Measurements from ENCODE around the gene CAMK2N2. TPM values are rescaled to one million over a fixed set of nuclear protein-coding genes. Genes with fewer than 3 reads are reported as not detected.

CAMK2N2 gene
- total RNA-seq, 1 experiment from 2014 or later: 0.66 TPM

GRCh38 chr3:184237807-184238206 lies 23.5 kb downstream of the CAMK2N2 start:
- no peaks in the 10 kb centered on the region for H3K27me3 ChIP-seq (replicated peaks; ENCODE audit: control insufficient read depth, insufficient read depth, low read length)
- BruUV-seq (replicated peaks): no TSS peak
- H3K36me3 ChIP-seq (ENCODE audit: control insufficient read depth, insufficient read depth, low read length): no peaks in the 10 kb centered on the region
- no peak for DNase-seq
- H3K27ac Mint-ChIP-seq (ENCODE audit: unreplicated experiment): no peak overlapping the region
- H3K9me3 ChIP-seq: no peaks in the 10 kb centered on the region
- peaks cover 10% of the 10 kb centered on the region for H3K36me3 Mint-ChIP-seq (ENCODE audit: insufficient read depth, unreplicated experiment)
- no peak for TF ChIP-seq CTCF (IDR thresholded peaks at IDR 0.05; ENCODE audit: insufficient read depth in 1 of 2, low read depth in 1 of 2, low read length in 1 of 2, severe bottlenecking in 1 of 2, unreplicated experiment in 1 of 2)
- ChIA-PET POLR2A (no interaction called here), CTCF (interaction anchor here (0.9 kb wide), 1 partner anchor 11 kb away, joined by 3 read pairs; no protein-coding TSS in a partner anchor)
- H3K4me3 ChIP-seq (ENCODE audit: low read depth, low read length): no peak overlapping the region
- H3K4me3 Mint-ChIP-seq (ENCODE audit: unreplicated experiment): no peak overlapping the region
- intact Hi-C loops (cut with micrococcal nuclease; ENCODE audit: unreplicated experiment): no loop called here
- no peaks in the 10 kb centered on the region for H3K9me3 Mint-ChIP-seq (ENCODE audit: unreplicated experiment)
- peaks cover 3% of the 10 kb centered on the region for H3K27me3 Mint-ChIP-seq (ENCODE audit: insufficient read depth, unreplicated experiment)
- no peaks in the 10 kb centered on the region for H3K4me1 Mint-ChIP-seq (ENCODE audit: low read depth, unreplicated experiment)
- no peaks in the 10 kb centered on the region for H3K4me1 ChIP-seq

- Mint-ChIP-seq H3K36me3 (ENCODE audit: insufficient read depth, unreplicated experiment) (peaks cover 10% of the 10 kb centered on the region), H3K9me3 (ENCODE audit: unreplicated experiment) (no peaks in the 10 kb centered on the region), H3K4me1 (ENCODE audit: low read depth, unreplicated experiment) (no peaks in the 10 kb centered on the region), H3K27me3 (ENCODE audit: insufficient read depth, unreplicated experiment) (peaks cover 7% of the 10 kb centered on the region), H3K4me3 (ENCODE audit: unreplicated experiment) (no peak overlapping the region), H3K27ac (ENCODE audit: unreplicated experiment) (no peak overlapping the region)
- H3K4me3 ChIP-seq (ENCODE audit: low read depth, low read length): no peak overlapping the region
- ChIA-PET CTCF (interaction anchor here (0.9 kb wide), 1 partner anchor 10 kb away, joined by 3 read pairs; no protein-coding TSS in a partner anchor), POLR2A (no interaction called here)
- no peaks in the 10 kb centered on the region for H3K4me1 ChIP-seq
- no peak for TF ChIP-seq CTCF (IDR thresholded peaks at IDR 0.05; ENCODE audit: insufficient read depth in 1 of 2, low read depth in 1 of 2, low read length in 1 of 2, severe bottlenecking in 1 of 2, unreplicated experiment in 1 of 2)
- intact Hi-C loops (cut with micrococcal nuclease; ENCODE audit: unreplicated experiment): no loop called here
- H3K27me3 ChIP-seq (replicated peaks; ENCODE audit: control insufficient read depth, insufficient read depth, low read length): no peaks in the 10 kb centered on the region
- H3K36me3 ChIP-seq (ENCODE audit: control insufficient read depth, insufficient read depth, low read length): no peaks in the 10 kb centered on the region
- no TSS peak for BruUV-seq (replicated peaks)
- DNase-seq: no peak
- no peaks in the 10 kb centered on the region for H3K9me3 ChIP-seq
Observed at GRCh38 chr3:184237211-184237610, 24.1 kb downstream of the CAMK2N2 start.

GRCh38 chr3:184236636-184237035 lies 24.7 kb downstream of the CAMK2N2 start:
- peaks cover 10% of the 10 kb centered on the region for H3K36me3 Mint-ChIP-seq (ENCODE audit: insufficient read depth, unreplicated experiment)
- Histone ChIP-seq H3K27me3 (replicated peaks; ENCODE audit: control insufficient read depth, insufficient read depth, low read length) (no peaks in the 10 kb centered on the region), H3K9me3 (no peaks in the 10 kb centered on the region), H3K36me3 (ENCODE audit: control insufficient read depth, insufficient read depth, low read length) (no peaks in the 10 kb centered on the region), H3K4me1 (no peaks in the 10 kb centered on the region), H3K4me3 (ENCODE audit: low read depth, low read length) (no peak overlapping the region)
- ChIA-PET CTCF (interaction anchor here (0.6 kb wide), 1 partner anchor 78 kb away, joined by 3 read pairs; no protein-coding TSS in a partner anchor), POLR2A (no interaction called here)
- no peak for TF ChIP-seq CTCF (IDR thresholded peaks at IDR 0.05; ENCODE audit: insufficient read depth in 1 of 2, low read depth in 1 of 2, low read length in 1 of 2, severe bottlenecking in 1 of 2, unreplicated experiment in 1 of 2)
- H3K4me1 Mint-ChIP-seq (ENCODE audit: low read depth, unreplicated experiment): no peaks in the 10 kb centered on the region
- intact Hi-C loops (cut with micrococcal nuclease; ENCODE audit: unreplicated experiment): no loop called here
- H3K4me3 Mint-ChIP-seq (ENCODE audit: unreplicated experiment): no peak overlapping the region
- no peak for DNase-seq
- H3K9me3 Mint-ChIP-seq (ENCODE audit: unreplicated experiment): no peaks in the 10 kb centered on the region
- peaks cover 9% of the 10 kb centered on the region for H3K27me3 Mint-ChIP-seq (ENCODE audit: insufficient read depth, unreplicated experiment)
- BruUV-seq (replicated peaks): no TSS peak
- H3K27ac Mint-ChIP-seq (ENCODE audit: unreplicated experiment): no peak overlapping the region

Measured in Caco-2 (cell line).